ENCODE data around the gene USP24. TPM values are rescaled to one million over a fixed set of nuclear protein-coding genes. Genes with fewer than 3 reads are reported as not detected.

The USP24 gene
- polyA plus RNA-seq, 1 donor (not counting 4 experiments of a cell fraction or from before 2014, with no cell fraction given): 22.5 TPM

GRCh38 chr1:55079651-55080050, 135.5 kb downstream of the USP24 start:
- peaks cover 16% of the 10 kb centered on the region for H3K4me1 ChIP-seq (ENCODE audit: control insufficient read depth, extremely low read depth, insufficient read depth, low read length)
- DNase-seq (ENCODE audit: low read depth, low spot score) (no peak), FAIRE-seq (no peak)
- no peak overlapping the region for H2AFZ ChIP-seq (ENCODE audit: control insufficient read depth, low read length)
- H3K27me3 ChIP-seq (ENCODE audit: control insufficient read depth, extremely low read depth, insufficient read depth, low read length): no peaks in the 10 kb centered on the region
- H3K36me3 ChIP-seq (ENCODE audit: control insufficient read depth in 2 of 2, extremely low read depth in 1 of 2, insufficient read depth in 2 of 2, low read length in 2 of 2): peaks cover 28 to 43% of the 10 kb centered on the region in 2 experiments
- no peak overlapping the region for H3K27ac ChIP-seq (ENCODE audit: control insufficient read depth, insufficient read depth, low read length)
- H4K20me1 ChIP-seq (ENCODE audit: control insufficient read depth, extremely low read depth, insufficient read depth, low read length): no peaks in the 10 kb centered on the region
- TF ChIP-seq CTCF (optimal IDR thresholded peaks at IDR 0.05 in 1 of 3, IDR thresholded peaks at IDR 0.05 in 1 of 3, conservative IDR thresholded peaks at IDR 0.05 in 1 of 3; ENCODE audit: extremely low read depth in 1 of 3, insufficient read depth in 2 of 3, low read length in 3 of 3) (no peak), EZH2 (IDR thresholded peaks at IDR 0.05; ENCODE audit: low read length) (no peak)
- dilution Hi-C loops (cut with MboI; ENCODE audit: extremely low pct_ligation_motif_present, low sequenced_read_pairs): no loop called here
- no peak overlapping the region for H3K4me2 ChIP-seq (ENCODE audit: control insufficient read depth, extremely low read depth, insufficient read depth, low read depth, low read length)
- H3K9ac ChIP-seq (ENCODE audit: control insufficient read depth, extremely low read depth, insufficient read depth, low read length): no peak overlapping the region
- no peaks in the 10 kb centered on the region for H3K79me2 ChIP-seq (ENCODE audit: control insufficient read depth, insufficient read depth, low read length)
- H3K9me3 ChIP-seq (ENCODE audit: control insufficient read depth, low read depth, low read length): no peaks in the 10 kb centered on the region
- no peaks in the 10 kb centered on the region for H3K9me1 ChIP-seq (ENCODE audit: control insufficient read depth, extremely low read depth, insufficient read depth, low read length)
- no peak overlapping the region for H3K4me3 ChIP-seq (ENCODE audit: control insufficient read depth in 2 of 3, extremely low read depth in 1 of 3, insufficient read depth in 2 of 3, low read depth in 1 of 3, low read length in 3 of 3)

GRCh38 chr1:55078470-55078869, 136.7 kb downstream of the USP24 start:
- H3K27ac ChIP-seq (ENCODE audit: control insufficient read depth, insufficient read depth, low read length): no peak overlapping the region
- no peaks in the 10 kb centered on the region for H3K79me2 ChIP-seq (ENCODE audit: control insufficient read depth, insufficient read depth, low read length)
- dilution Hi-C loops (cut with MboI; ENCODE audit: extremely low pct_ligation_motif_present, low sequenced_read_pairs): no loop called here
- no peak overlapping the region for H2AFZ ChIP-seq (ENCODE audit: control insufficient read depth, low read length)
- peaks cover 16% of the 10 kb centered on the region for H3K4me1 ChIP-seq (ENCODE audit: control insufficient read depth, extremely low read depth, insufficient read depth, low read length)
- H3K4me3 ChIP-seq (ENCODE audit: control insufficient read depth in 2 of 3, extremely low read depth in 1 of 3, insufficient read depth in 2 of 3, low read depth in 1 of 3, low read length in 3 of 3): no peak overlapping the region
- H4K20me1 ChIP-seq (ENCODE audit: control insufficient read depth, extremely low read depth, insufficient read depth, low read length): no peaks in the 10 kb centered on the region
- H3K4me2 ChIP-seq (ENCODE audit: control insufficient read depth, extremely low read depth, insufficient read depth, low read depth, low read length): no peak overlapping the region
- no peak for FAIRE-seq
- H3K9me1 ChIP-seq (ENCODE audit: control insufficient read depth, extremely low read depth, insufficient read depth, low read length): no peaks in the 10 kb centered on the region
- no peak for TF ChIP-seq CTCF (optimal IDR thresholded peaks at IDR 0.05 in 1 of 3, IDR thresholded peaks at IDR 0.05 in 1 of 3, conservative IDR thresholded peaks at IDR 0.05 in 1 of 3; ENCODE audit: extremely low read depth in 1 of 3, insufficient read depth in 2 of 3, low read length in 3 of 3)
- TF ChIP-seq EZH2 (IDR thresholded peaks at IDR 0.05; ENCODE audit: low read length): no peak
- no peaks in the 10 kb centered on the region for H3K9me3 ChIP-seq (ENCODE audit: control insufficient read depth, low read depth, low read length)
- H3K9ac ChIP-seq (ENCODE audit: control insufficient read depth, extremely low read depth, insufficient read depth, low read length): no peak overlapping the region
- no peak for DNase-seq (ENCODE audit: low read depth, low spot score)
- no peaks in the 10 kb centered on the region for H3K27me3 ChIP-seq (ENCODE audit: control insufficient read depth, extremely low read depth, insufficient read depth, low read length)
- H3K36me3 ChIP-seq (ENCODE audit: control insufficient read depth in 2 of 2, extremely low read depth in 1 of 2, insufficient read depth in 2 of 2, low read length in 2 of 2): peaks cover 27 to 37% of the 10 kb centered on the region in 2 experiments

Measured in keratinocyte (primary cell).